IMR-90 (cell line): ENCODE data around the gene AMPD1. TPM values are rescaled to one million over a fixed set of nuclear protein-coding genes. Genes with fewer than 3 reads are reported as not detected.
A peak's percentile ranks its signal among the peaks of the same experiment; 100 is the strongest.

Experiments used
- ATAC-seq: fragments of 200-7000 bp; cut with Tn5 transposase; 2 replicates; pipeline ENCODE4 v1.9.1; 2020; ENCODE audit warnings: low read depth, mild to moderate bottlenecking, moderate library complexity
- BruUV-seq: library from RNA; stranded (reverse); fragments of 400-500 nt; replicated peaks from 2 replicates; lab custom pipeline; 2021; lab: Mats Ljungman, UMichigan
- CTCF ChIA-PET: fragments of 300-600 bp; formaldehyde crosslinking; extraction: SDS; loops from one replicate; lab custom pipeline; 2021; ENCODE audit warnings: antibody characterized with exemption; lab: Yijun Ruan, JAX
- POLR2A ChIA-PET: fragments of 300-600 bp; sonication (Branson Sonifier 250); formaldehyde crosslinking; loops from one replicate; lab custom pipeline; 2022; ENCODE audit warnings: antibody characterized with exemption; ENCODE audit not compliant: unreplicated experiment; lab: Charles Lee
- DNase-seq: peaks from one replicate; pipeline ENCODE4 v3.0.0; 2013
- H2AFZ ChIP-seq: replicated peaks from 2 replicates; pipeline ENCODE3; 2013; ENCODE audit warnings: low read length, mild to moderate bottlenecking; ENCODE audit not compliant: poor library complexity
- H2AK5ac ChIP-seq: 2 replicates; pipeline ENCODE4 v1.6.1; 2013; ENCODE audit warnings: low read depth, low read length, inconsistent platforms
- H2AK9ac ChIP-seq: replicated peaks from 2 replicates; pipeline ENCODE3; 2013; ENCODE audit warnings: mild to moderate bottlenecking, low read depth, low read length, moderate library complexity; ENCODE audit not compliant: poor library complexity
- H2BK120ac ChIP-seq: 2 replicates; pipeline ENCODE4 v1.6.1; 2013; ENCODE audit warnings: low read depth, low read length, inconsistent platforms
- H2BK15ac ChIP-seq: 3 replicates; pipeline ENCODE4 v1.6.1; 2013; ENCODE audit warnings: low read depth, low read length, inconsistent platforms
- H2BK20ac ChIP-seq: 2 replicates; pipeline ENCODE4 v1.6.1; 2013; ENCODE audit warnings: low read depth, mild to moderate bottlenecking, inconsistent platforms, low read length, moderate library complexity
- H2BK5ac ChIP-seq: 2 replicates; pipeline ENCODE4 v1.6.1; 2013; ENCODE audit warnings: mild to moderate bottlenecking, low read depth, low read length, inconsistent platforms; ENCODE audit not compliant: poor library complexity, severe bottlenecking
- H3K14ac ChIP-seq: replicated peaks from 2 replicates; pipeline ENCODE4 v1.6.1; 2013; ENCODE audit warnings: low read depth, low read length, inconsistent platforms
- H3K18ac ChIP-seq: 2 replicates; pipeline ENCODE4 v1.6.1; 2013; ENCODE audit warnings: low read depth, low read length, control low read depth
- H3K23ac ChIP-seq: 2 replicates; pipeline ENCODE4 v1.6.1; 2013; ENCODE audit warnings: low read depth, low read length, inconsistent platforms
- H3K27ac ChIP-seq: 2 replicates; pipeline ENCODE4 v1.5.1; 2013; ENCODE audit warnings: mild to moderate bottlenecking, control low read depth, low read length; ENCODE audit not compliant: insufficient read depth
- H3K27me3 ChIP-seq: 2 replicates; pipeline ENCODE4 v1.6.1; 2013; ENCODE audit warnings: low read length; ENCODE audit not compliant: control insufficient read depth, insufficient read depth
- H3K36me3 ChIP-seq: 2 replicates; pipeline ENCODE4 v1.6.1; 2013; ENCODE audit warnings: low read length, mixed read lengths; ENCODE audit not compliant: control insufficient read depth, insufficient read depth
- H3K4ac ChIP-seq: 2 replicates; pipeline ENCODE4 v1.6.1; 2013; ENCODE audit warnings: low read depth, low read length, inconsistent platforms
- H3K4me1 ChIP-seq: 2 replicates; pipeline ENCODE4 v1.6.1; 2013; ENCODE audit warnings: low read length, mixed read lengths; ENCODE audit not compliant: control insufficient read depth, insufficient read depth
- H3K4me2 ChIP-seq: 2 replicates; pipeline ENCODE4 v1.6.1; 2013; ENCODE audit warnings: low read depth, mild to moderate bottlenecking, control low read depth, low read length, moderate library complexity
- H3K4me3 ChIP-seq: 2 replicates; pipeline ENCODE4 v1.5.1; 2013; ENCODE audit warnings: low read depth, mild to moderate bottlenecking, control low read depth, low read length, moderate library complexity; ENCODE audit not compliant: insufficient read depth
- H3K56ac ChIP-seq: 2 replicates; pipeline ENCODE4 v1.6.1; 2013; ENCODE audit warnings: low read length, inconsistent platforms; ENCODE audit not compliant: insufficient read depth; ENCODE audit errors: extremely low read depth
- H3K79me1 ChIP-seq, 2 experiments: 2 replicates each; pipeline ENCODE4 v1.6.1; 2013; ENCODE audit warnings: low read length in 2 of 2, inconsistent platforms in 1 of 2, low read depth in 1 of 2
- H3K9ac ChIP-seq: 2 replicates; pipeline ENCODE4 v1.6.1; 2013; ENCODE audit warnings: low read depth, low read length, control low read depth
- H3K9me1 ChIP-seq: 2 replicates; pipeline ENCODE4 v1.6.1; 2013; ENCODE audit warnings: low read length, inconsistent platforms; ENCODE audit not compliant: insufficient read depth
- H3K9me3 ChIP-seq: 2 replicates; pipeline ENCODE4 v1.6.1; 2013; ENCODE audit warnings: low read length; ENCODE audit not compliant: control insufficient read depth, insufficient read depth
- H4K20me1 ChIP-seq: 2 replicates; pipeline ENCODE4 v1.6.1; 2013; ENCODE audit warnings: low read length, inconsistent platforms; ENCODE audit not compliant: insufficient read depth
- H4K5ac ChIP-seq: 2 replicates; pipeline ENCODE4 v1.6.1; 2013; ENCODE audit warnings: mild to moderate bottlenecking, low read depth, low read length, control low read depth
- H4K8ac ChIP-seq, 2 experiments: 2 replicates each; pipeline ENCODE4 v1.6.1; 2013; ENCODE audit warnings: low read depth in 2 of 2, low read length in 2 of 2, control low read depth in 1 of 2, inconsistent platforms in 1 of 2
- H4K91ac ChIP-seq: 2 replicates; pipeline ENCODE4 v1.6.1; 2013; ENCODE audit warnings: low read depth, low read length, inconsistent platforms; ENCODE audit not compliant: insufficient read depth
- CTCF ChIP-seq: conservative IDR thresholded peaks from 2 replicates; pipeline ENCODE4 v1.5.1; 2012; ENCODE audit warnings: mild to moderate bottlenecking, low read depth, low read length, improper control_type of control experiment
- MAFK ChIP-seq: IDR thresholded peaks from 2 replicates; pipeline ENCODE4 v1.6.1; 2012; ENCODE audit warnings: low read depth, low read length, improper control_type of control experiment
- POLR2A ChIP-seq: IDR thresholded peaks from 2 replicates; pipeline ENCODE4 v1.6.1; 2012; ENCODE audit warnings: mild to moderate bottlenecking, low read depth, low read length
- USF2 ChIP-seq: fragments of 150-350 bp; IDR thresholded peaks from 2 replicates; pipeline ENCODE4 v1.6.1; 2017; ENCODE audit warnings: mild to moderate bottlenecking, antibody characterized with exemption, low read length, low read depth
- WGBS, 2 experiments: methylation state at CpG; one replicate each; pipeline versions ENCODE4 v1.1.5 to v1.1.7; 2013; ENCODE audit warnings: missing lambda C conversion rate in 2 of 2; ENCODE audit not compliant: insufficient read length in 1 of 2; ENCODE audit errors: extremely low coverage in 2 of 2; 5-methylcytosine and 5-hydroxymethylcytosine counted together
- dilution Hi-C: fragments of 300-500 bp; cut with HindIII; formaldehyde crosslinking; loops from one replicate; pipeline ENCODE4 v1.14.3; 2018; ENCODE audit warnings: low sequenced_read_pairs; ENCODE audit not compliant: unreplicated experiment
- in situ Hi-C: fragments of 300-500 bp; cut with MboI; formaldehyde crosslinking; loops from 3 replicates; pipeline ENCODE4 v1.14.3; 2019; ENCODE audit warnings: low sequenced_read_pairs, inconsistent platforms, mixed read lengths
- intact Hi-C: fragments of 100-400 bp; cut with micrococcal nuclease; formaldehyde crosslinking; loops from 2 replicates; pipeline ENCODE4 v1.10.0; 2022
- polyA plus RNA-seq, 3 experiments: library from polyadenylated mRNA; depleted of rRNA; stranded (reverse); fragments of >200 nt; gene quantifications; 2 replicates each; pipeline ENCODE4 v1.2.3, GENCODE V29; 2012; ENCODE audit warnings: low replicate concordance in 1 of 3
- total RNA-seq: library from RNA; depleted of rRNA; stranded (reverse); fragments of >200 nt; gene quantifications from 2 replicates; pipeline ENCODE4 v1.2.3, GENCODE V29; 2012

The AMPD1 gene
- total and polyA plus RNA-seq, 2 of the 4 experiments (the other 2 are of a cell fraction): not detected

GRCh38 chr1:114718661-114719423, 23.5 kb upstream of the AMPD1 start:
- no peak overlapping the region for H3K9ac ChIP-seq
- in situ Hi-C loops: loop anchor here (25.0 kb wide), 1 partner anchor 757 kb away; no protein-coding TSS in a partner anchor
- no peak overlapping the region for H2BK5ac ChIP-seq
- H3K9me3 ChIP-seq: no peaks in the 10 kb centered on the region
- no peak overlapping the region for H2BK15ac ChIP-seq
- H4K91ac ChIP-seq: no peak overlapping the region
- no peaks in the 10 kb centered on the region for H3K27me3 ChIP-seq
- no peak overlapping the region for H3K14ac ChIP-seq
- DNase-seq: peak; percentile 78
- no peak overlapping the region for H3K18ac ChIP-seq
- no peak overlapping the region for H4K8ac ChIP-seq
- no peak overlapping the region for H2BK120ac ChIP-seq
- H3K9me1 ChIP-seq: no peaks in the 10 kb centered on the region
- no peak overlapping the region for H3K23ac ChIP-seq
- H3K4me3 ChIP-seq: no peak overlapping the region
- dilution Hi-C loops: no loop called here
- H2AK5ac ChIP-seq: no peak overlapping the region
- no peaks in the 10 kb centered on the region for H4K20me1 ChIP-seq
- H3K4me1 ChIP-seq: peaks cover 1% of the 10 kb centered on the region; the same call in 1 of the 2 replicates
- ATAC-seq: no peak
- no peak overlapping the region for H2AK9ac ChIP-seq
- BruUV-seq: no TSS peak
- intact Hi-C loops: loop anchor here (5.0 kb wide), 1 partner anchor 137 kb away; the partner anchor contains the start of gene BCAS2
- no peak overlapping the region for H2AFZ ChIP-seq
- no peak for TF ChIP-seq CTCF
- no peak for TF ChIP-seq USF2
- no peak for TF ChIP-seq POLR2A
- TF ChIP-seq MAFK: no peak
- no peak overlapping the region for H4K5ac ChIP-seq
- POLR2A ChIA-PET: no interaction called here
- H3K4ac ChIP-seq: no peak overlapping the region
- CTCF ChIA-PET: no interaction called here
- no peak overlapping the region for H3K4me2 ChIP-seq
- H3K79me1 ChIP-seq: peaks cover 29 to 30% of the 10 kb centered on the region in 2 experiments
- H3K56ac ChIP-seq: no peak overlapping the region
- WGBS, 2 experiments: 100% methylated on average over 1 of the region's 11 CpGs; no CpG with 5 or more reads in 1 of the 2 experiments
- peaks cover 38% of the 10 kb centered on the region for H3K36me3 ChIP-seq
- H2BK20ac ChIP-seq: no peak overlapping the region
- H3K27ac ChIP-seq: no peak overlapping the region
